HCT116 (cell line): ENCODE measurements around the gene OFD1.

Experiments used
- ATF3 ChIP-seq: IDR thresholded peaks from 2 replicates; pipeline ENCODE4 v1.6.1; 2012
- CTCF ChIP-seq, 3 experiments: fragments of 200-600 bp in 1 of 3; sonication (generic) in 1 of 3; IDR thresholded peaks in 2 of 3; conservative IDR thresholded peaks in 1 of 3; 2 replicates each; pipeline ENCODE4 v1.5.1; 2012 to 2017; ENCODE audit warnings: low read depth in 2 of 3, low read length in 2 of 3, antibody characterized with exemption in 1 of 3, borderline replicate concordance in 1 of 3, control low read depth in 1 of 3, mild to moderate bottlenecking in 1 of 3, mixed read lengths in 1 of 3, mixed run types in 1 of 3, moderate library complexity in 1 of 3; ENCODE audit not compliant: insufficient read depth in 1 of 3
- EZH2 ChIP-seq: fragments of 200-600 bp; sonication (generic); IDR thresholded peaks from 2 replicates; pipeline ENCODE4 v1.6.1; 2017; ENCODE audit warnings: antibody characterized with exemption, mixed run types
- EZH2phosphoT487 ChIP-seq: fragments of 200-600 bp; IDR thresholded peaks from 2 replicates; pipeline ENCODE4 v1.6.1; 2018; ENCODE audit warnings: antibody characterized with exemption, borderline replicate concordance
- POLR2A ChIP-seq: IDR thresholded peaks from 2 replicates; pipeline ENCODE4 v1.7.0; 2011; ENCODE audit warnings: borderline replicate concordance; ENCODE audit not compliant: insufficient read depth, insufficient read length; ENCODE audit errors: extremely low read depth
- POLR2AphosphoS5 ChIP-seq: IDR thresholded peaks from 2 replicates; pipeline ENCODE4 v1.6.1; 2011; ENCODE audit warnings: mild to moderate bottlenecking, low read depth, low read length, moderate library complexity
- RAD21 ChIP-seq: IDR thresholded peaks from 2 replicates; pipeline ENCODE4 v1.6.1; 2012; ENCODE audit warnings: low read depth, mild to moderate bottlenecking
- REST ChIP-seq: IDR thresholded peaks from 2 replicates; pipeline ENCODE4 v1.6.1; 2012; ENCODE audit warnings: low read depth
- TCF7L2 ChIP-seq: IDR thresholded peaks from 2 replicates; pipeline ENCODE4 v1.7.0; 2011; ENCODE audit warnings: borderline replicate concordance, inconsistent platforms; ENCODE audit not compliant: insufficient read depth, insufficient read length; ENCODE audit errors: extremely low read depth
- YY1 ChIP-seq: IDR thresholded peaks from 2 replicates; pipeline ENCODE4 v1.6.1; 2011; ENCODE audit warnings: low read length, low read depth, moderate library complexity, mild to moderate bottlenecking; ENCODE audit not compliant: insufficient replicate concordance; ENCODE audit errors: extremely low read depth
- ZBTB33 ChIP-seq: IDR thresholded peaks from 2 replicates; pipeline ENCODE4 v1.6.1; 2011; ENCODE audit warnings: mild to moderate bottlenecking, low read length, moderate library complexity; ENCODE audit not compliant: insufficient replicate concordance; ENCODE audit errors: extremely low read depth
- ZFX ChIP-seq: fragments of 450-650 bp; IDR thresholded peaks from 2 replicates; pipeline ENCODE4 v1.6.1; 2017
- ZNF274 ChIP-seq: fragments of 200-500 bp; sonication (Bioruptor generic); IDR thresholded peaks from 2 replicates; pipeline ENCODE4 v1.6.1; 2014; ENCODE audit warnings: mild to moderate bottlenecking, low read depth, low read length, inconsistent platforms

GRCh38 chrX:13691841-13692371 is 42.6 kb upstream of the OFD1 start:
- no peak for TF ChIP-seq YY1
- no peak for TF ChIP-seq CTCF (IDR thresholded peaks at IDR 0.05 in 2 of 3, conservative IDR thresholded peaks at IDR 0.05 in 1 of 3; ENCODE audit: borderline replicate concordance in 1 of 3, insufficient read depth in 1 of 3, low read depth in 2 of 3, low read length in 2 of 3)
- TF ChIP-seq POLR2AphosphoS5, result no peak
- no peak for TF ChIP-seq RAD21
- TF ChIP-seq POLR2A, result no peak
- no peak for TF ChIP-seq EZH2
- TF ChIP-seq ZBTB33, result no peak
- TF ChIP-seq REST, result no peak
- TF ChIP-seq ATF3, result no peak
- TF ChIP-seq ZFX, result no peak
- no peak for TF ChIP-seq TCF7L2
- TF ChIP-seq EZH2phosphoT487, result no peak
- TF ChIP-seq ZNF274, result no peak
